Measurements from ENCODE around the gene ZNF579. TPM values are rescaled to one million over a fixed set of nuclear protein-coding genes. Genes with fewer than 3 reads are reported as not detected.

ZNF579 gene
- polyA plus RNA-seq, 1 donor (not counting 4 experiments of a cell fraction or from before 2014, with no cell fraction given), result 1.5 TPM

GRCh38 chr19:55553217-55554182, 27.1 kb downstream of the ZNF579 start:
- DNase-seq (ENCODE audit: low read depth, low spot score), result no peak
- TF ChIP-seq CTCF (optimal IDR thresholded peaks at IDR 0.05 in 1 of 3, IDR thresholded peaks at IDR 0.05 in 1 of 3, conservative IDR thresholded peaks at IDR 0.05 in 1 of 3; ENCODE audit: extremely low read depth in 1 of 3, insufficient read depth in 2 of 3, low read length in 3 of 3) (no peak), EZH2 (IDR thresholded peaks at IDR 0.05; ENCODE audit: low read length) (no peak)
- no peak overlapping the region for H2AFZ ChIP-seq (ENCODE audit: control insufficient read depth, low read length)
- H3K9ac ChIP-seq (ENCODE audit: control insufficient read depth, extremely low read depth, insufficient read depth, low read length), result no peak overlapping the region
- dilution Hi-C loops (cut with MboI; ENCODE audit: extremely low pct_ligation_motif_present, low sequenced_read_pairs), result no loop called here
- no peaks in the 10 kb centered on the region for H3K36me3 ChIP-seq (ENCODE audit: control insufficient read depth in 2 of 2, extremely low read depth in 1 of 2, insufficient read depth in 2 of 2, low read length in 2 of 2)
- no peaks in the 10 kb centered on the region for H4K20me1 ChIP-seq (ENCODE audit: control insufficient read depth, extremely low read depth, insufficient read depth, low read length)
- H3K27me3 ChIP-seq (ENCODE audit: control insufficient read depth, extremely low read depth, insufficient read depth, low read length), result no peaks in the 10 kb centered on the region
- no peak overlapping the region for H3K4me3 ChIP-seq (ENCODE audit: control insufficient read depth in 2 of 3, extremely low read depth in 1 of 3, insufficient read depth in 2 of 3, low read depth in 1 of 3, low read length in 3 of 3)
- H3K27ac ChIP-seq (ENCODE audit: control insufficient read depth, insufficient read depth, low read length), result no peak overlapping the region
- no peak overlapping the region for H3K4me2 ChIP-seq (ENCODE audit: control insufficient read depth, extremely low read depth, insufficient read depth, low read depth, low read length)
- H3K9me3 ChIP-seq (ENCODE audit: control insufficient read depth, low read depth, low read length), result no peaks in the 10 kb centered on the region
- FAIRE-seq, result no peak
- peaks cover 3% of the 10 kb centered on the region for H3K4me1 ChIP-seq (ENCODE audit: control insufficient read depth, extremely low read depth, insufficient read depth, low read length)
- no peaks in the 10 kb centered on the region for H3K9me1 ChIP-seq (ENCODE audit: control insufficient read depth, extremely low read depth, insufficient read depth, low read length)
- no peaks in the 10 kb centered on the region for H3K79me2 ChIP-seq (ENCODE audit: control insufficient read depth, insufficient read depth, low read length)

GRCh38 chr19:55552620-55553019, 28.0 kb downstream of the ZNF579 start:
- TF ChIP-seq CTCF (optimal IDR thresholded peaks at IDR 0.05 in 1 of 3, IDR thresholded peaks at IDR 0.05 in 1 of 3, conservative IDR thresholded peaks at IDR 0.05 in 1 of 3; ENCODE audit: extremely low read depth in 1 of 3, insufficient read depth in 2 of 3, low read length in 3 of 3), result no peak
- TF ChIP-seq EZH2 (IDR thresholded peaks at IDR 0.05; ENCODE audit: low read length), result no peak
- no peaks in the 10 kb centered on the region for H3K79me2 ChIP-seq (ENCODE audit: control insufficient read depth, insufficient read depth, low read length)
- no peak for FAIRE-seq
- no peak overlapping the region for H3K4me2 ChIP-seq (ENCODE audit: control insufficient read depth, extremely low read depth, insufficient read depth, low read depth, low read length)
- H2AFZ ChIP-seq (ENCODE audit: control insufficient read depth, low read length), result no peak overlapping the region
- H3K9ac ChIP-seq (ENCODE audit: control insufficient read depth, extremely low read depth, insufficient read depth, low read length), result no peak overlapping the region
- H4K20me1 ChIP-seq (ENCODE audit: control insufficient read depth, extremely low read depth, insufficient read depth, low read length), result no peaks in the 10 kb centered on the region
- no peak for DNase-seq (ENCODE audit: low read depth, low spot score)
- H3K27me3 ChIP-seq (ENCODE audit: control insufficient read depth, extremely low read depth, insufficient read depth, low read length), result no peaks in the 10 kb centered on the region
- H3K9me3 ChIP-seq (ENCODE audit: control insufficient read depth, low read depth, low read length), result no peaks in the 10 kb centered on the region
- no peak overlapping the region for H3K27ac ChIP-seq (ENCODE audit: control insufficient read depth, insufficient read depth, low read length)
- H3K36me3 ChIP-seq (ENCODE audit: control insufficient read depth in 2 of 2, extremely low read depth in 1 of 2, insufficient read depth in 2 of 2, low read length in 2 of 2), result no peaks in the 10 kb centered on the region
- no peak overlapping the region for H3K4me3 ChIP-seq (ENCODE audit: control insufficient read depth in 2 of 3, extremely low read depth in 1 of 3, insufficient read depth in 2 of 3, low read depth in 1 of 3, low read length in 3 of 3)
- H3K4me1 ChIP-seq (ENCODE audit: control insufficient read depth, extremely low read depth, insufficient read depth, low read length), result peaks cover 3% of the 10 kb centered on the region
- dilution Hi-C loops (cut with MboI; ENCODE audit: extremely low pct_ligation_motif_present, low sequenced_read_pairs), result no loop called here
- no peaks in the 10 kb centered on the region for H3K9me1 ChIP-seq (ENCODE audit: control insufficient read depth, extremely low read depth, insufficient read depth, low read length)
